KMS-11 (cell line): ENCODE data around the gene R3HDM1.
A peak's percentile ranks its signal among the peaks of the same experiment; 100 is the strongest.
"Not testable (repeated sequence)": the region's sequence is repeated elsewhere in the genome, so short reads cannot be mapped to it uniquely, and the experiment has no call there.

Source experiments
- H2AFZ ChIP-seq: fragments of 200-600 bp; sonication (generic); 2 replicates; pipeline ENCODE4 v1.6.1; 2016; ENCODE audit warnings: antibody characterized with exemption, mixed run types, low read depth
- H3K27ac ChIP-seq: fragments of 200-600 bp; sonication (generic); 2 replicates; pipeline ENCODE4 v1.6.1; 2016; ENCODE audit warnings: mild to moderate bottlenecking, mixed run types
- H3K27me3 ChIP-seq: fragments of 200-600 bp; sonication (generic); 2 replicates; pipeline ENCODE4 v1.6.1; 2017; ENCODE audit warnings: mild to moderate bottlenecking, low read depth, mixed run types, moderate library complexity; ENCODE audit not compliant: insufficient read depth
- H3K36me3 ChIP-seq: fragments of 200-600 bp; sonication (generic); 2 replicates; pipeline ENCODE4 v1.6.1; 2017; ENCODE audit warnings: mild to moderate bottlenecking, mixed run types; ENCODE audit not compliant: insufficient read depth
- H3K4me1 ChIP-seq: fragments of 200-600 bp; sonication (generic); 2 replicates; pipeline ENCODE4 v1.6.1; 2016; ENCODE audit warnings: mild to moderate bottlenecking, low read depth, mixed run types; ENCODE audit not compliant: poor library complexity, severe bottlenecking
- H3K4me2 ChIP-seq: fragments of 200-600 bp; sonication (generic); 2 replicates; pipeline ENCODE4 v1.7.0; 2016; ENCODE audit warnings: mild to moderate bottlenecking, mixed run types
- H3K4me3 ChIP-seq: fragments of 200-600 bp; sonication (generic); IDR thresholded peaks from 2 replicates; pipeline ENCODE4 v1.6.1; 2017; ENCODE audit warnings: low read depth, low read length, mixed read lengths; ENCODE audit not compliant: insufficient read depth
- H3K79me2 ChIP-seq: fragments of 200-600 bp; sonication (generic); 2 replicates; pipeline ENCODE4 v1.6.1; 2016; ENCODE audit warnings: low read depth, mixed run types; ENCODE audit not compliant: insufficient read depth
- H3K9ac ChIP-seq: fragments of 200-600 bp; sonication (generic); 2 replicates; pipeline ENCODE4 v1.6.1; 2016; ENCODE audit warnings: mild to moderate bottlenecking, mixed run types
- H4K20me1 ChIP-seq: fragments of 200-600 bp; sonication (generic); 2 replicates; pipeline ENCODE4 v1.6.1; 2016; ENCODE audit warnings: mild to moderate bottlenecking, mixed run types; ENCODE audit not compliant: insufficient read depth
- TF ChIP-seq, protein P1 (sequence below): fragments of 200-600 bp; sonication (generic); conservative IDR thresholded peaks from 2 replicates; pipeline ENCODE4 v1.6.1; 2017; ENCODE audit warnings: low read depth, mild to moderate bottlenecking, antibody characterized with exemption, low read length, moderate library complexity, mixed read lengths

Gene R3HDM1

DNA sequence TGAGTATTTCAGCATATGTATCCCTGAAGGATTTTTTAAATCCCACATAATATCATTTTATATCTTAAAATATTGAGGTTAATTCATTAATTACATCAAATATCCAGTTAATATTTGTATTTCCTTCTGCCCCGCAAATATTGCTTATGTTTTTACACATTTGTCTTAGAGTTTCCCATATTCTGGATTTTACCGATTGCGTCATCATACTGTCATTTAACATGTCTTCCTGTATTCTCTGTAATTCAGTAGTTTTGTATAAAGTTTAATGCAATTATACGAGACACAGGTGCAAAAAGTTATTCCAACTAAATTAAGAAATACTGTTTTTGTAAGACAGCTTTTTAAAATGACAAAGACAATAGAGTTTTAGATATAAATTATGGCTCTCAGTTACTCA is 176.9 kb downstream of the R3HDM1 start:
- no peaks in the 10 kb centered on the region for H4K20me1 ChIP-seq
- TF ChIP-seq, protein P1, sequence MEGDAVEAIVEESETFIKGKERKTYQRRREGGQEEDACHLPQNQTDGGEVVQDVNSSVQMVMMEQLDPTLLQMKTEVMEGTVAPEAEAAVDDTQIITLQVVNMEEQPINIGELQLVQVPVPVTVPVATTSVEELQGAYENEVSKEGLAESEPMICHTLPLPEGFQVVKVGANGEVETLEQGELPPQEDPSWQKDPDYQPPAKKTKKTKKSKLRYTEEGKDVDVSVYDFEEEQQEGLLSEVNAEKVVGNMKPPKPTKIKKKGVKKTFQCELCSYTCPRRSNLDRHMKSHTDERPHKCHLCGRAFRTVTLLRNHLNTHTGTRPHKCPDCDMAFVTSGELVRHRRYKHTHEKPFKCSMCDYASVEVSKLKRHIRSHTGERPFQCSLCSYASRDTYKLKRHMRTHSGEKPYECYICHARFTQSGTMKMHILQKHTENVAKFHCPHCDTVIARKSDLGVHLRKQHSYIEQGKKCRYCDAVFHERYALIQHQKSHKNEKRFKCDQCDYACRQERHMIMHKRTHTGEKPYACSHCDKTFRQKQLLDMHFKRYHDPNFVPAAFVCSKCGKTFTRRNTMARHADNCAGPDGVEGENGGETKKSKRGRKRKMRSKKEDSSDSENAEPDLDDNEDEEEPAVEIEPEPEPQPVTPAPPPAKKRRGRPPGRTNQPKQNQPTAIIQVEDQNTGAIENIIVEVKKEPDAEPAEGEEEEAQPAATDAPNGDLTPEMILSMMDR = no peak
- H3K27me3 ChIP-seq = no peaks in the 10 kb centered on the region
- H3K36me3 ChIP-seq = no peaks in the 10 kb centered on the region
- H3K9ac ChIP-seq = no peak overlapping the region
- no peak overlapping the region for H3K4me2 ChIP-seq
- H2AFZ ChIP-seq = no peak overlapping the region
- H3K4me3 ChIP-seq = no peak overlapping the region
- no peak overlapping the region for H3K27ac ChIP-seq
- no peaks in the 10 kb centered on the region for H3K4me1 ChIP-seq
- no peaks in the 10 kb centered on the region for H3K79me2 ChIP-seq

DNA sequence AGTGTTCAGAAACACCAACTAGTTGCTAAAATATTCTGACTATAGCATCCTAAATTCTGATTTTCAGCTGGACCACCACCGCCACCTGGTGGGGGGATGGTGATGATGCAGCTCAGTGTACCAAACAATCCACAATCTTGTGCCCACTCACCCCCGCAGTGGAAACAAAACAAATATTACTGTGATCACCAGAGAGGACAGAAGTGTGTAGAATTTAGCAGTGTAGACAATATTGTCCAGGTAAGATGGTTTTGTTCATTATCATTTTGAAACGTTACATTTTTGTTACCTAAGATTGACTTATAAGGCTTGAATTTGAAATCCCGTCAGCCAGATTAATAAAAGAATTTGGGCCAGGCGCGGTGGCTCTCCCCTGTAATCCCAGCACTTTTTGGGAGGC is 178.7 kb downstream of the R3HDM1 start:
- H3K4me2 ChIP-seq = no peak overlapping the region
- H3K4me3 ChIP-seq = no peak overlapping the region
- H4K20me1 ChIP-seq = no peaks in the 10 kb centered on the region
- TF ChIP-seq, protein P1 = peak; percentile 93
- H3K9ac ChIP-seq = no peak overlapping the region
- H3K4me1 ChIP-seq = no peaks in the 10 kb centered on the region
- no peaks in the 10 kb centered on the region for H3K79me2 ChIP-seq
- H3K36me3 ChIP-seq = no peaks in the 10 kb centered on the region
- no peak overlapping the region for H2AFZ ChIP-seq
- no peaks in the 10 kb centered on the region for H3K27me3 ChIP-seq
- no peak overlapping the region for H3K27ac ChIP-seq

DNA sequence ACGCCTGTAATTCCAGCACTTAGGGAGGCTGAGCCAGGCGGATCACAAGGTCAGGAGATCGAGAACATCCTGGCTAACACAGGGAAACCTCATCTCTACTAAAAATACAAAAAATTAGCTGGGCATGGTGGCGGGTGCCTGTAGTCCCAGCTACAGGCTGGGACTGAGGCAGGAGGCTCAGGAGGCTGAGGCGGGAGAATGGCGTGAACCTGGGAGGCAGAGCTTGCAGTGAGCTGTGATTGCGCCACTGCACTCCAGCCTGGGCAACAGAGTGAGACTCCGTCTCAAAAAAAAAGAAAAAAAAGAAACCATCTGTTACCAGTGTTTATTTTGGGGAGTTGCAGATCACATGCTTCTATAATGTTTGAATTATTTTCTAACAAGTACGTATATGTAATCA is 183.8 kb downstream of the R3HDM1 start:
- not testable (repeated sequence) for H3K27me3 ChIP-seq, H3K4me3 ChIP-seq, H3K4me2 ChIP-seq, H3K36me3 ChIP-seq, H2AFZ ChIP-seq, H3K4me1 ChIP-seq, H4K20me1 ChIP-seq, H3K9ac ChIP-seq, H3K27ac ChIP-seq, H3K79me2 ChIP-seq

GRCh38 chr2:135728064-135728743 is 196.9 kb downstream of the R3HDM1 start:
- Histone ChIP-seq H3K36me3 (no peaks in the 10 kb centered on the region), H3K79me2 (no peaks in the 10 kb centered on the region), H3K9ac (no peak overlapping the region), H2AFZ (no peak overlapping the region), H3K4me2 (no peak overlapping the region), H3K27ac (no peak overlapping the region), H3K4me3 (no peak overlapping the region), H4K20me1 (no peaks in the 10 kb centered on the region), H3K27me3 (no peaks in the 10 kb centered on the region), H3K4me1 (peaks cover 11% of the 10 kb centered on the region)
- TF ChIP-seq, protein P1 = no peak

DNA sequence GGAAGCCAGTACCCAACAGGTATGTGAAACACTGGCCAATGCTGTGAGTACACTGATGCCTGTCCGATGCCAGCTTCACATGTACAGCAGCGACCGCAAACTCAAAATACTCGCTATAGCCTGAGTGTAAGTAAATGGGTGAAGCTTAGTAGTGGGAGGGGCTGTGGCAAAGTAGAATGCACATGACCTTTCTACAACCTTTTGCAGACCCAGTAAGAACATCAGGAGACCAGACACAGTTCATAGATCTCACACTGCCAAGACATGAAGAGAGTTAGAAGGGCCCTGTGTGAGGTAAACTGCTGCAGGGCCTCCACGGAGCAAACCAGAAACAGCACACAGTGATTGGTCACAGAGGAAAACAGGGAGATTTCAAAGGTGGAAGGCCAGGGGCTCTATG is 201.3 kb downstream of the R3HDM1 start:
- TF ChIP-seq, protein P1 = no peak
- Histone ChIP-seq H3K79me2 (no peaks in the 10 kb centered on the region), H3K36me3 (no peaks in the 10 kb centered on the region), H3K27ac (no peak overlapping the region), H2AFZ (no peak overlapping the region), H3K9ac (no peak overlapping the region), H3K4me2 (no peak overlapping the region), H3K27me3 (no peaks in the 10 kb centered on the region), H4K20me1 (no peaks in the 10 kb centered on the region), H3K4me3 (no peak overlapping the region), H3K4me1 (peaks cover 11% of the 10 kb centered on the region)
